ENCODE measurements around the gene KEAP1.

The KEAP1 gene

GRCh38 chr19:10521461-10522171, 18.5 kb upstream of the KEAP1 start:
- no peak for DNase-seq

- DNase-seq, result no peak
Observed at GRCh38 chr19:10520652-10521318, 17.6 kb upstream of the KEAP1 start.

GRCh38 chr19:10519421-10519820, 16.3 kb upstream of the KEAP1 start:
- no peak for DNase-seq

GRCh38 chr19:10518444-10519361, 15.5 kb upstream of the KEAP1 start:
- DNase-seq, result no peak

GRCh38 chr19:10517760-10518443, 14.7 kb upstream of the KEAP1 start:
- peak; percentile 15 for DNase-seq

- DNase-seq, result no peak
Observed at GRCh38 chr19:10517361-10517759, 14.2 kb upstream of the KEAP1 start, which contains the start of gene S1PR5. Gene S1PR5 (minus strand): TSS chr19:10517447. CDS start chr19:10515011, 2,436 bp downstream.

- DNase-seq, result no peak
Observed at GRCh38 chr19:10516671-10517286, 13.6 kb upstream of the KEAP1 start.

GRCh38 chr19:10516064-10516385, 12.9 kb upstream of the KEAP1 start:
- DNase-seq, result no peak

- no peak for DNase-seq
Observed at GRCh38 chr19:10514211-10515145, 11.3 kb upstream of the KEAP1 start.

GRCh38 chr19:10513223-10513622, 10.1 kb upstream of the KEAP1 start:
- DNase-seq, result no peak

- no peak for DNase-seq
Observed at GRCh38 chr19:10510301-10510802, 7.2 kb upstream of the KEAP1 start.

GRCh38 chr19:10508707-10509106, 5.6 kb upstream of the KEAP1 start:
- DNase-seq, result no peak

GRCh38 chr19:10508036-10508435, 4.9 kb upstream of the KEAP1 start:
- no peak for DNase-seq

GRCh38 chr19:10505583-10506229, 2.5 kb upstream of the KEAP1 start:
- peak; percentile 39 for DNase-seq

- DNase-seq, result peak; percentile 74
Observed at GRCh38 chr19:10502524-10503001, 593 bp downstream of the KEAP1 start.

- no peak for DNase-seq
Observed at GRCh38 chr19:10501971-10502523, 1.1 kb downstream of the KEAP1 start.

GRCh38 chr19:10500247-10500592, 2.9 kb downstream of the KEAP1 start:
- no peak for DNase-seq

- no peak for DNase-seq
Observed at GRCh38 chr19:10499550-10500246, 3.5 kb downstream of the KEAP1 start.

- DNase-seq, result no peak
Observed at GRCh38 chr19:10497371-10497770, 5.8 kb downstream of the KEAP1 start.
